Suppressor macrophage (primary cell): Measurements from ENCODE around the gene NIPBL.

Source experiments
- DNase-seq, 4 experiments: peaks; one replicate each; pipeline ENCODE4 v3.0.0-alpha.2; 2020 to 2022

Gene NIPBL

GRCh38 chr5:37109338-37109737, 232.8 kb downstream of the NIPBL start:
- no peak for DNase-seq

- DNase-seq, result no peak
Observed at GRCh38 chr5:37110135-37110534, 233.6 kb downstream of the NIPBL start.

- DNase-seq, result peak in 1 of 4 experiments; percentile 32
Observed at GRCh38 chr5:37111426-37112382, 235.1 kb downstream of the NIPBL start.

- DNase-seq, result no peak
Observed at GRCh38 chr5:37112383-37112991, 235.9 kb downstream of the NIPBL start.
